22Rv1 (cell line): ENCODE data around the gene CRB3.
A peak's percentile ranks its signal among the peaks of the same experiment; 100 is the strongest.

Experiments
- H3K27ac ChIP-seq: fragments of 450-650 bp; 2 replicates; pipeline ENCODE4 v1.5.1; 2017
- ZFX ChIP-seq: fragments of 450-650 bp; IDR thresholded peaks from 2 replicates; pipeline ENCODE4 v1.6.1; 2017; ENCODE audit warnings: antibody characterized with exemption, borderline replicate concordance
- TF ChIP-seq, protein P1 (sequence below): fragments of 450-650 bp; IDR thresholded peaks from 2 replicates; pipeline ENCODE4 v1.5.1; 2017; ENCODE audit warnings: mild to moderate bottlenecking

The CRB3 gene

GRCh38 chr19:6481541-6482342 is 17.7 kb downstream of the CRB3 start, which contains the start of gene DENND1C:
TSS of gene DENND1C (minus strand) at chr19:6481787. CDS start at chr19:6481695, 92 bp downstream.
- TF ChIP-seq, protein P1, sequence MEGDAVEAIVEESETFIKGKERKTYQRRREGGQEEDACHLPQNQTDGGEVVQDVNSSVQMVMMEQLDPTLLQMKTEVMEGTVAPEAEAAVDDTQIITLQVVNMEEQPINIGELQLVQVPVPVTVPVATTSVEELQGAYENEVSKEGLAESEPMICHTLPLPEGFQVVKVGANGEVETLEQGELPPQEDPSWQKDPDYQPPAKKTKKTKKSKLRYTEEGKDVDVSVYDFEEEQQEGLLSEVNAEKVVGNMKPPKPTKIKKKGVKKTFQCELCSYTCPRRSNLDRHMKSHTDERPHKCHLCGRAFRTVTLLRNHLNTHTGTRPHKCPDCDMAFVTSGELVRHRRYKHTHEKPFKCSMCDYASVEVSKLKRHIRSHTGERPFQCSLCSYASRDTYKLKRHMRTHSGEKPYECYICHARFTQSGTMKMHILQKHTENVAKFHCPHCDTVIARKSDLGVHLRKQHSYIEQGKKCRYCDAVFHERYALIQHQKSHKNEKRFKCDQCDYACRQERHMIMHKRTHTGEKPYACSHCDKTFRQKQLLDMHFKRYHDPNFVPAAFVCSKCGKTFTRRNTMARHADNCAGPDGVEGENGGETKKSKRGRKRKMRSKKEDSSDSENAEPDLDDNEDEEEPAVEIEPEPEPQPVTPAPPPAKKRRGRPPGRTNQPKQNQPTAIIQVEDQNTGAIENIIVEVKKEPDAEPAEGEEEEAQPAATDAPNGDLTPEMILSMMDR = peak; percentile 74
- TF ChIP-seq ZFX = no peak
- no peak within 1 kb of the TSS for H3K27ac ChIP-seq

GRCh38 chr19:6482343-6482686 is 18.2 kb downstream of the CRB3 start:
- no peak for TF ChIP-seq ZFX
- TF ChIP-seq, protein P1 = no peak
- H3K27ac ChIP-seq = no peak overlapping the region

GRCh38 chr19:6483235-6483634 is 19.2 kb downstream of the CRB3 start:
- TF ChIP-seq, protein P1 = no peak
- TF ChIP-seq ZFX = no peak
- H3K27ac ChIP-seq = no peak overlapping the region

DNA sequence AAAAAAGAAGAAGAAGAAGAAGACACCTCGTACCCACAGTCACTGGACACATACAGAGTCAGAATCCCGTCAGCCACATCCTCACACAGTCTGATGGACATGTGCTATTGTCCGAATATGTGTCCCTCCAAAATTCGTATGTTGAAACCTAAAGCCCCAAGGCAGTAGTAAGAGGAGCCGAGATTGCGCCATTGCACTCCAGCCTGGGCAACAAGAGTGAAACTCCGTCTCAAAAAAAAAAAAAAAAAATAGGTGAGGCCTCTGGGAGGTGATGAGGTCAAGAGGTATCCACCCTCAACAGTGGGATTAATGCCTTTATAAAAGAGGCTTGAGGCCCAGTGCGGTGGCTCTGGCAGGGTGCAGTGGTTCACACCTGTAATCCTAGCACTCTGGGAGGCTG is 20.2 kb downstream of the CRB3 start:
- H3K27ac ChIP-seq = no peak overlapping the region
- no peak for TF ChIP-seq ZFX
- TF ChIP-seq, protein P1 = no peak

DNA sequence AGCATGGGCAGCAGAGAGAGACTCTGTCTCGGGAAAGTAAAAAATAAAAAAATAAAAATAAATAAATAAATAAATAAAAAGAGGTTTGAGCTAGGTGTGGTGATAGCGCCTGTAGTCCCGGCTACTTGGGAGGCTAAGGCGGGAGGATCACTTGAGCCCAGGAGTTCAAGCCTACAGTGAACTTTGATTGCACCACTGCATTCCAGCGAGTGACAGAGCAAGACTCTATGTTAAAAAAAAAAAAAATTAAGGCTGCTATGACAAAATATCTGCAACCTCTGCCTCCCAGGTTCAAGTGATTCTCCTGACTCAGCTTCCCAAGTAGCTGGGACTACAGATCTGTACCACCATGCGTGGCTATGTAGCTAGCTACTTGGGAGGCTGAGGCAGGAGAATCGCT is 20.8 kb downstream of the CRB3 start:
- TF ChIP-seq, protein P1 = no peak
- TF ChIP-seq ZFX = no peak
- H3K27ac ChIP-seq = no peak overlapping the region

- TF ChIP-seq, protein P1 = no peak
- no peak for TF ChIP-seq ZFX
- no peak overlapping the region for H3K27ac ChIP-seq
Measured at GRCh38 chr19:6489278-6490061, 25.4 kb downstream of the CRB3 start.

GRCh38 chr19:6490134-6490533 is 26.1 kb downstream of the CRB3 start:
- TF ChIP-seq, protein P1 = no peak
- TF ChIP-seq ZFX = no peak
- no peak overlapping the region for H3K27ac ChIP-seq
